NCI-H69 (cell line): ENCODE measurements around the gene CYP2A6.

ENCODE experiments used
- DNase-seq: peaks from one replicate; lab custom pipeline; 2025; lab: John Stamatoyannopoulos, UW

Gene CYP2A6

GRCh38 chr19:40802300-40803169 lies 47.7 kb downstream of the CYP2A6 start:
- DNase-seq, result peak; percentile 29

GRCh38 chr19:40801426-40802299 lies 48.6 kb downstream of the CYP2A6 start:
- DNase-seq, result no peak

- DNase-seq, result no peak
Measured at GRCh38 chr19:40800997-40801377, 49.3 kb downstream of the CYP2A6 start.

- DNase-seq, result no peak
Measured at GRCh38 chr19:40800339-40800996, 49.8 kb downstream of the CYP2A6 start.

GRCh38 chr19:40799558-40800338 lies 50.5 kb downstream of the CYP2A6 start:
- DNase-seq, result peak; percentile 60

GRCh38 chr19:40798683-40799557 lies 51.3 kb downstream of the CYP2A6 start, which contains the start of gene EGLN2:
Gene EGLN2, plus strand, starts transcription at chr19:40799191. Its CDS starts 1,382 bp downstream, at chr19:40800573.
- peak; percentile 100 for DNase-seq

GRCh38 chr19:40797963-40798682 lies 52.1 kb downstream of the CYP2A6 start:
- peak; percentile 70 for DNase-seq

GRCh38 chr19:40797166-40797962 lies 52.9 kb downstream of the CYP2A6 start:
- DNase-seq, result no peak
